ENCODE measurements around the gene SFXN5. TPM values are rescaled to one million over a fixed set of nuclear protein-coding genes. Genes with fewer than 3 reads are reported as not detected.

The SFXN5 gene
- total and polyA plus RNA-seq, 2 of the 8 experiments (the other 6 are each of a cell fraction or from before 2014, with no cell fraction given): 29.3 to 33.1 TPM

- Histone ChIP-seq H3K79me2 (ENCODE audit: control insufficient read depth in 1 of 2, insufficient read depth in 2 of 2, low read length in 2 of 2) (no peaks in the 10 kb centered on the region), H2AK5ac (ENCODE audit: low read depth, low read length) (no peak overlapping the region), H3K23ac (ENCODE audit: insufficient read length) (no peak overlapping the region), H4K20me1 (replicated peaks in 1 of 2; ENCODE audit: control insufficient read depth in 1 of 2, insufficient read depth in 2 of 2, low read length in 2 of 2) (peaks cover 0 to 4% of the 10 kb centered on the region in 2 experiments), H4K91ac (replicated peaks; ENCODE audit: insufficient read length, low read length) (no peak overlapping the region), H3K4me1 (replicated peaks in 1 of 4; ENCODE audit: control insufficient read depth in 3 of 4, insufficient read depth in 4 of 4, low read length in 3 of 4) (no peaks in the 10 kb centered on the region), H4K5ac (ENCODE audit: insufficient read length, low read depth, low read length) (no peak overlapping the region), H3K36me3 (ENCODE audit: control insufficient read depth in 2 of 4, insufficient read depth in 4 of 4, low read length in 3 of 4) (no peaks in the 10 kb centered on the region), H3K4me3 (ENCODE audit: extremely low read depth in 1 of 4, insufficient read depth in 2 of 4, low read depth in 3 of 4, low read length in 4 of 4) (no peak overlapping the region), H3K4ac (replicated peaks; ENCODE audit: insufficient read length, low read depth, low read length) (no peak overlapping the region), H2BK5ac (ENCODE audit: low read depth, low read length) (no peak overlapping the region), H2AFZ (ENCODE audit: low read length) (no peak overlapping the region), H3K9ac (replicated peaks in 1 of 4; ENCODE audit: extremely low read depth in 1 of 4, low read depth in 3 of 4, low read length in 3 of 4) (no peak overlapping the region), H4K8ac (ENCODE audit: extremely low read depth, insufficient read depth, low read length) (no peak overlapping the region), H3K23me2 (ENCODE audit: low read depth, low read length) (no peaks in the 10 kb centered on the region; the same call in 1 of the 2 replicates), H2BK12ac (ENCODE audit: low read depth, low read length) (no peak overlapping the region), H3K27ac (ENCODE audit: low read depth, low read length) (no peak overlapping the region), H2BK20ac (ENCODE audit: low read length) (no peak overlapping the region), H3K4me2 (ENCODE audit: insufficient read depth in 1 of 2, low read depth in 2 of 2, low read length in 2 of 2) (no peak overlapping the region), H2BK15ac (ENCODE audit: low read length) (no peak overlapping the region), H3K27me3 (replicated peaks in 1 of 4; ENCODE audit: control insufficient read depth in 3 of 4, extremely low read depth in 1 of 4, insufficient read depth in 3 of 4, low read length in 3 of 4) (no peaks in the 10 kb centered on the region), H3K79me1 (ENCODE audit: low read depth, low read length) (no peaks in the 10 kb centered on the region), H3K56ac (replicated peaks; ENCODE audit: insufficient read length, low read depth, low read length) (no peak overlapping the region), H3K18ac (ENCODE audit: extremely low read depth, low read length) (no peak overlapping the region), H3K14ac (ENCODE audit: insufficient read length) (no peak overlapping the region), H2BK120ac (replicated peaks; ENCODE audit: low read depth, low read length) (no peak overlapping the region), H3K9me3 (ENCODE audit: insufficient read depth in 2 of 2, low read depth in 1 of 2, low read length in 1 of 2) (no peaks in the 10 kb centered on the region)
- FAIRE-seq: no peak
- 86% methylated on average over 3 of the region's 3 CpGs; no CpG with 5 or more reads in 1 of the 2 experiments for WGBS, 2 experiments (ENCODE audit: extremely low coverage in 1 of 2, insufficient coverage in 1 of 2, insufficient read length in 1 of 2, insufficient replicate concordance in 2 of 2, low coverage in 1 of 2, low lambda C conversion rate in 2 of 2, missing lambda C conversion rate in 1 of 2)
- CTCF ChIA-PET (ENCODE audit: partially characterized antibody): no interaction called here
- POLR2A ChIA-PET (ENCODE audit: partially characterized antibody): no interaction called here
- DNase-seq (ENCODE audit: low read depth in 1 of 2, low spot score in 2 of 2): no peak
- TF ChIP-seq CTCF (IDR thresholded peaks at IDR 0.05; ENCODE audit: control extremely low read depth in 1 of 3, insufficient read depth in 1 of 3, low read depth in 1 of 3, low read length in 3 of 3) (no peak), GABPA (IDR thresholded peaks at IDR 0.05; ENCODE audit: borderline replicate concordance, insufficient read depth, low read length) (no peak), EGR1 (IDR thresholded peaks at IDR 0.05; ENCODE audit: borderline replicate concordance, low read depth, low read length) (no peak), SIRT6 (IDR thresholded peaks at IDR 0.05; ENCODE audit: low read length) (no peak), TEAD4 (IDR thresholded peaks at IDR 0.05; ENCODE audit: low read depth, low read length) (no peak), TAF1 (IDR thresholded peaks at IDR 0.05; ENCODE audit: low read depth, low read length) (no peak), BRCA1 (IDR thresholded peaks at IDR 0.05; ENCODE audit: low read depth, low read length) (no peak), NRF1 (IDR thresholded peaks at IDR 0.05; ENCODE audit: low read depth, low read length) (no peak), KDM1A (IDR thresholded peaks at IDR 0.05; ENCODE audit: borderline replicate concordance, low read length) (no peak), CHD2 (IDR thresholded peaks at IDR 0.05; ENCODE audit: low read length) (no peak), KDM5A (IDR thresholded peaks at IDR 0.05; ENCODE audit: low read length) (no peak), ASH2L (IDR thresholded peaks at IDR 0.05; ENCODE audit: low read length) (no peak), SUZ12 (IDR thresholded peaks at IDR 0.05; ENCODE audit: low read length) (no peak)
Observed at GRCh38 chr2:73013936-73014335, 57.6 kb downstream of the SFXN5 start.
